ENCODE data around the gene EIF1. TPM values are rescaled to one million over a fixed set of nuclear protein-coding genes. Genes with fewer than 3 reads are reported as not detected.

EIF1 gene
- total RNA-seq, 5 donors from 2014 or later (not counting 1 experiment from before 2014, with no cell fraction given), result 962 to 2,431 (median 988) TPM

GRCh38 chr17:41655611-41656111 lies 33.0 kb upstream of the EIF1 start:
- H3K4me3 Mint-ChIP-seq, result no peak overlapping the region
- no peak for ATAC-seq (replicated peaks in 1 of 4)
- no peak for DNase-seq
- H3K27ac ChIP-seq (ENCODE audit: low read length), result no peak overlapping the region
- no peaks in the 10 kb centered on the region for H3K4me1 Mint-ChIP-seq
- H3K27ac Mint-ChIP-seq, result no peak overlapping the region
- H3K36me3 Mint-ChIP-seq, result no peaks in the 10 kb centered on the region
- POLR2A ChIA-PET, result no interaction called here
- H3K4me1 ChIP-seq (ENCODE audit: control insufficient read depth in 1 of 2, extremely low read depth in 1 of 2, insufficient read depth in 2 of 2, low read length in 2 of 2), result no peaks in the 10 kb centered on the region
- H3K9me3 Mint-ChIP-seq, result no peaks in the 10 kb centered on the region
- CTCF ChIA-PET, result interaction anchor here in 1 of 2 donors (1.2 kb wide), 1 partner anchor 10 kb away, joined by 6 read pairs; no protein-coding TSS in a partner anchor
- H3K4me3 ChIP-seq (ENCODE audit: control insufficient read depth in 1 of 2, extremely low read depth in 1 of 2, low read length in 1 of 2), result no peak overlapping the region
- no peaks in the 10 kb centered on the region for H3K9me3 ChIP-seq
- WGBS (ENCODE audit: insufficient coverage), result 79% methylated on average over 14 of the region's 18 CpGs
- H3K27me3 Mint-ChIP-seq, result peaks cover 0 to 2% of the 10 kb centered on the region in 2 donors
- no peaks in the 10 kb centered on the region for H3K36me3 ChIP-seq (ENCODE audit: control insufficient read depth in 2 of 2, extremely low read depth in 1 of 2, insufficient read depth in 1 of 2, low read length in 1 of 2)
- H3K27me3 ChIP-seq (replicated peaks in 1 of 2; ENCODE audit: control insufficient read depth in 2 of 2, extremely low read depth in 1 of 2, insufficient read depth in 2 of 2, low read length in 1 of 2), result peaks cover 0 to 48% of the 10 kb centered on the region in 2 experiments

GRCh38 chr17:41656249-41657023 lies 32.2 kb upstream of the EIF1 start:
- ChIA-PET CTCF (interaction anchor here (0.5 to 1.2 kb wide), 3 partner anchors 9 to 21 kb away, joined by 3 to 6 read pairs (median 6); no protein-coding TSS in a partner anchor), POLR2A (interaction anchor here in 1 of 2 donors (0.5 kb wide), 1 partner anchor 277 kb away, joined by 3 read pairs; no protein-coding TSS in a partner anchor)
- Mint-ChIP-seq H3K27me3 (peaks cover 0 to 2% of the 10 kb centered on the region in 2 donors), H3K36me3 (no peaks in the 10 kb centered on the region), H3K4me1 (no peaks in the 10 kb centered on the region), H3K9me3 (no peaks in the 10 kb centered on the region), H3K4me3 (no peak overlapping the region), H3K27ac (no peak overlapping the region)
- peaks cover 0 to 48% of the 10 kb centered on the region in 2 experiments for H3K27me3 ChIP-seq (replicated peaks in 1 of 2; ENCODE audit: control insufficient read depth in 2 of 2, extremely low read depth in 1 of 2, insufficient read depth in 2 of 2, low read length in 1 of 2)
- H3K36me3 ChIP-seq (ENCODE audit: control insufficient read depth in 2 of 2, extremely low read depth in 1 of 2, insufficient read depth in 1 of 2, low read length in 1 of 2), result no peaks in the 10 kb centered on the region
- no peak overlapping the region for H3K27ac ChIP-seq (ENCODE audit: low read length)
- H3K4me3 ChIP-seq (ENCODE audit: control insufficient read depth in 1 of 2, extremely low read depth in 1 of 2, low read length in 1 of 2), result no peak overlapping the region
- no peaks in the 10 kb centered on the region for H3K9me3 ChIP-seq
- DNase-seq, result no peak
- WGBS (ENCODE audit: insufficient coverage), result 87% methylated on average over 10 of the region's 16 CpGs
- H3K4me1 ChIP-seq (ENCODE audit: control insufficient read depth in 1 of 2, extremely low read depth in 1 of 2, insufficient read depth in 2 of 2, low read length in 2 of 2), result no peaks in the 10 kb centered on the region
- no peak for ATAC-seq (replicated peaks in 1 of 4)

GRCh38 chr17:41657176-41657754 lies 31.4 kb upstream of the EIF1 start:
- Mint-ChIP-seq H3K27ac (no peak overlapping the region), H3K9me3 (no peaks in the 10 kb centered on the region), H3K4me1 (no peaks in the 10 kb centered on the region), H3K27me3 (peaks cover 0 to 2% of the 10 kb centered on the region in 2 donors), H3K4me3 (no peak overlapping the region), H3K36me3 (no peaks in the 10 kb centered on the region)
- ATAC-seq (replicated peaks in 1 of 4), result no peak
- no peak overlapping the region for H3K4me3 ChIP-seq (ENCODE audit: control insufficient read depth in 1 of 2, extremely low read depth in 1 of 2, low read length in 1 of 2)
- WGBS (ENCODE audit: insufficient coverage), result 42% methylated on average over 13 of the region's 16 CpGs
- H3K9me3 ChIP-seq, result no peaks in the 10 kb centered on the region
- no peak overlapping the region for H3K27ac ChIP-seq (ENCODE audit: low read length)
- DNase-seq, result no peak
- ChIA-PET CTCF (interaction anchor here (0.5 to 0.7 kb wide), 3 partner anchors 9 to 21 kb away, joined by 3 to 6 read pairs (median 3); no protein-coding TSS in a partner anchor), POLR2A (no interaction called here)
- no peaks in the 10 kb centered on the region for H3K4me1 ChIP-seq (ENCODE audit: control insufficient read depth in 1 of 2, extremely low read depth in 1 of 2, insufficient read depth in 2 of 2, low read length in 2 of 2)
- peaks cover 0 to 46% of the 10 kb centered on the region in 2 experiments for H3K27me3 ChIP-seq (replicated peaks in 1 of 2; ENCODE audit: control insufficient read depth in 2 of 2, extremely low read depth in 1 of 2, insufficient read depth in 2 of 2, low read length in 1 of 2)
- no peaks in the 10 kb centered on the region for H3K36me3 ChIP-seq (ENCODE audit: control insufficient read depth in 2 of 2, extremely low read depth in 1 of 2, insufficient read depth in 1 of 2, low read length in 1 of 2)

DNA sequence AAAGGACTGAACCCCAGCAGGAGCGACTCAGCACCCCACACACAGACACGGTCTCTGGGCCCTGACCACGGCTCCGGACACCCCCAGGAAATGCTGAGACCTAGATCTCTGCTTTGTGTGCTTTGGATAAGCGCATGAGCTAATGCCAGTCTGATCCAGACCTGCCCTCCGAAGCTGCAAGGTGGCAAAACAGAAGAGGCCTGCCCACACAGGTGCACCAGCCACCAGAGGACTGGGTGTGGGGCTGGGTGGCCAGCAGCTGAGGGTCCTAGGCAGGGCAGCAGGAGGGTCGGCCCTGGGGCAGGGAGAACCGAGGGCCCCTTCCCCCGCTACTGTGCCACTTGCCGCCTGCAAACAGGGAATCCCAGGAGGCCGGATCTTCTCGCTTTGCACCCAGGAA lies 30.7 kb upstream of the EIF1 start:
- CTCF ChIA-PET, result interaction anchor here in 1 of 2 donors (0.7 kb wide), 1 partner anchor 10 kb away, joined by 3 read pairs; no protein-coding TSS in a partner anchor

DNA sequence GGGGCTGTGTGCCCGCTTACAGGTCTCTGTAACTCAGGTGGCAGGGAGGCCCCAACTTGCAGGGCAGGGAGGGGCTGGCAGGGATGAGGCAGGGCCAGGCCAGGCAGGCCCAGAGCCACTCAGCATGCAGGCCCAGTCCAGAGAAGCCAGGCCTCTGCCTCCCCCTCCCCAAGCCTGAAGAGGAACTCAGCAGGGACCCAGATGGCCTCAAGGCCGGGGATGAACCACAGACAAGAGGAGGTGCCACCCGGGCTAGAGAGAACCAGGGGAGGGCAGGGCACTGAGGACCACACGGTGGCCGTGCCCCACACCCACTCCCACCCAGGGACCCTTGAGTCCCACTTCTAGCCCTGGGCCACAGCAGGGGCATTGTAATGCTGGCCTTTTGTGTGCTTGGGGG lies 29.8 kb upstream of the EIF1 start:
- ATAC-seq (replicated peaks in 1 of 4) (no peak), DNase-seq (no peak)
- Mint-ChIP-seq H3K36me3 (no peaks in the 10 kb centered on the region), H3K4me1 (peaks cover 0 to 4% (median 2%) of the 10 kb centered on the region in 3 donors), H3K4me3 (no peak overlapping the region), H3K9me3 (no peaks in the 10 kb centered on the region), H3K27ac (no peak overlapping the region), H3K27me3 (peaks cover 0 to 2% of the 10 kb centered on the region in 2 donors)
- ChIA-PET CTCF (no interaction called here), POLR2A (no interaction called here)
- peaks cover 0 to 41% of the 10 kb centered on the region in 2 experiments for H3K27me3 ChIP-seq (replicated peaks in 1 of 2; ENCODE audit: control insufficient read depth in 2 of 2, extremely low read depth in 1 of 2, insufficient read depth in 2 of 2, low read length in 1 of 2)
- no peak overlapping the region for H3K4me3 ChIP-seq (ENCODE audit: control insufficient read depth in 1 of 2, extremely low read depth in 1 of 2, low read length in 1 of 2)
- 75% methylated on average over 2 of the region's 5 CpGs for WGBS (ENCODE audit: insufficient coverage)
- H3K4me1 ChIP-seq (ENCODE audit: control insufficient read depth in 1 of 2, extremely low read depth in 1 of 2, insufficient read depth in 2 of 2, low read length in 2 of 2), result peaks cover 0 to 7% of the 10 kb centered on the region in 2 experiments
- H3K36me3 ChIP-seq (ENCODE audit: control insufficient read depth in 2 of 2, extremely low read depth in 1 of 2, insufficient read depth in 1 of 2, low read length in 1 of 2), result no peaks in the 10 kb centered on the region
- no peak overlapping the region for H3K27ac ChIP-seq (ENCODE audit: low read length)
- H3K9me3 ChIP-seq, result no peaks in the 10 kb centered on the region

More for the DNA sequence above, 30.7 kb upstream of the EIF1 start:
- H3K27ac Mint-ChIP-seq, result no peak overlapping the region
- peaks cover 0 to 2% of the 10 kb centered on the region in 2 donors for H3K27me3 Mint-ChIP-seq
- peaks cover 0 to 41% of the 10 kb centered on the region in 2 experiments for H3K27me3 ChIP-seq (replicated peaks in 1 of 2; ENCODE audit: control insufficient read depth in 2 of 2, extremely low read depth in 1 of 2, insufficient read depth in 2 of 2, low read length in 1 of 2)
- H3K36me3 Mint-ChIP-seq, result no peaks in the 10 kb centered on the region
- peaks cover 0 to 7% of the 10 kb centered on the region in 2 experiments for H3K4me1 ChIP-seq (ENCODE audit: control insufficient read depth in 1 of 2, extremely low read depth in 1 of 2, insufficient read depth in 2 of 2, low read length in 2 of 2)
- H3K4me1 Mint-ChIP-seq, result peaks cover 0 to 2% (median 0%) of the 10 kb centered on the region in 3 donors
- ATAC-seq (replicated peaks in 1 of 4) (no peak), DNase-seq (no peak)
- POLR2A ChIA-PET, result no interaction called here
- H3K27ac ChIP-seq (ENCODE audit: low read length), result no peak overlapping the region
- H3K9me3 Mint-ChIP-seq, result no peaks in the 10 kb centered on the region
- 72% methylated on average over 6 of the region's 12 CpGs for WGBS (ENCODE audit: insufficient coverage)
- H3K4me3 ChIP-seq (ENCODE audit: control insufficient read depth in 1 of 2, extremely low read depth in 1 of 2, low read length in 1 of 2), result no peak overlapping the region
- no peak overlapping the region for H3K4me3 Mint-ChIP-seq
- no peaks in the 10 kb centered on the region for H3K9me3 ChIP-seq
- H3K36me3 ChIP-seq (ENCODE audit: control insufficient read depth in 2 of 2, extremely low read depth in 1 of 2, insufficient read depth in 1 of 2, low read length in 1 of 2), result no peaks in the 10 kb centered on the region

DNA sequence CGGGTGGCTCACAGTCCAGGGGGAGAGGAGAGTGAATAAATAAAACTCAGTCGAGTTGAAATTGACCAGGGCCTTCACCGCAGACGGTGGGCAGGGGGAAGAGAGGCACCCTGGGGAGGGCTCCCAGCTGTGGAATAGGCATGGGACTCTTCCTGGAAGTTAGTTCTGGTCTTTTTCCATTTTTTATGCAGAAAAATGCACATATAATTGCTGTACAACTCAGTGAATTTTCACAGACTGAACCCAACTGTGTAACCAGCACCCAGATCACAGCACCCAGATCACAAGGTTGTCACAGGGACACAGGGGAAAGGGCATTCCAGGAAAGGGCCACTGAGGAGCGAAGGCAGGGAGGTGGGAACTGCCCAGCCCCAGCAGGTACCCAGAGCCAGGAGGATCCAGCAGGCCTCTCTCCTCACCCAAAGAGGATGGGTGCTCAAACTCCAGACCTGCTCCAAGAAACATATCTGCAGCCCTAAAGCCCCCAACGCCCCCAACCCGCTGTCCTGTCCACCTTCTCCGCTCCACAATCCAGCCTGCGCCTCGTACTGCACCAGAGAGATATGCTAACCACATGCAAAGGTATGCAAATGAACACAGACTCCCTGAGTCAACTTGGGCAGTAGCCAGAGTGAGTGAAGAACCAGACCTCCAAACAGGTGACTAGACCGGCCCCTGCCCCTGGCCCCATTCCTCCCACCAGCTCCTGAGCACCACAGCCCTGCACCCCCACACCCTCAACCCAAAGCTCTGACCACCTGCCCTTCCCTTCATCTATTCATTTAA lies 29.1 kb upstream of the EIF1 start:
- Mint-ChIP-seq H3K4me1 (peaks cover 2 to 4% (median 2%) of the 10 kb centered on the region in 3 donors), H3K9me3 (no peaks in the 10 kb centered on the region), H3K4me3 (no peak overlapping the region), H3K27ac (no peak overlapping the region), H3K27me3 (peaks cover 0 to 2% of the 10 kb centered on the region in 2 donors), H3K36me3 (no peaks in the 10 kb centered on the region)
- no peaks in the 10 kb centered on the region for H3K9me3 ChIP-seq
- no peak overlapping the region for H3K27ac ChIP-seq (ENCODE audit: low read length)
- CTCF ChIA-PET, result interaction anchor here (0.6 to 4.4 kb wide), 5 partner anchors 11 to 337 kb away, joined by 3 to 103 read pairs (median 3); no protein-coding TSS in a partner anchor
- POLR2A ChIA-PET, result interaction anchor here in 1 of 2 donors (0.6 kb wide), 1 partner anchor 110 kb away, joined by 20 read pairs; no protein-coding TSS in a partner anchor
- H3K36me3 ChIP-seq (ENCODE audit: control insufficient read depth in 2 of 2, extremely low read depth in 1 of 2, insufficient read depth in 1 of 2, low read length in 1 of 2), result no peaks in the 10 kb centered on the region
- peaks cover 0 to 7% of the 10 kb centered on the region in 2 experiments for H3K4me1 ChIP-seq (ENCODE audit: control insufficient read depth in 1 of 2, extremely low read depth in 1 of 2, insufficient read depth in 2 of 2, low read length in 2 of 2)
- no peak for ATAC-seq (replicated peaks in 1 of 4)
- H3K27me3 ChIP-seq (replicated peaks in 1 of 2; ENCODE audit: control insufficient read depth in 2 of 2, extremely low read depth in 1 of 2, insufficient read depth in 2 of 2, low read length in 1 of 2), result peaks cover 0 to 36% of the 10 kb centered on the region in 2 experiments
- H3K4me3 ChIP-seq (ENCODE audit: control insufficient read depth in 1 of 2, extremely low read depth in 1 of 2, low read length in 1 of 2), result no peak overlapping the region
- 85% methylated on average over 11 of the region's 11 CpGs for WGBS (ENCODE audit: insufficient coverage)
- no peak for DNase-seq
